ACC112 (cell line): Measurements from ENCODE around the gene MANSC4.
"Not testable (repeated sequence)": the region's sequence is repeated elsewhere in the genome, so short reads cannot be mapped to it uniquely, and the experiment has no call there.

Source experiments
- H2AFZ ChIP-seq: fragments of 200-600 bp; sonication (generic); one replicate; pipeline ENCODE4 v1.6.0; 2017; ENCODE audit warnings: antibody characterized with exemption, low read length; ENCODE audit not compliant: unreplicated experiment
- H3K27ac ChIP-seq: fragments of 200-600 bp; sonication (generic); 2 replicates; pipeline ENCODE4 v1.5.1; 2014; ENCODE audit warnings: low read depth, mild to moderate bottlenecking, antibody characterized with exemption, low read length, moderate library complexity
- H3K27me3 ChIP-seq: fragments of 200-600 bp; sonication (generic); 2 replicates; pipeline ENCODE4 v1.6.1; 2014; ENCODE audit warnings: mild to moderate bottlenecking, antibody characterized with exemption, low read length, moderate library complexity, mixed read lengths; ENCODE audit not compliant: insufficient read depth
- H3K36me3 ChIP-seq: fragments of 200-600 bp; sonication (generic); 2 replicates; pipeline ENCODE4 v1.6.1; 2016; ENCODE audit warnings: mild to moderate bottlenecking, antibody characterized with exemption, low read length, moderate library complexity, mixed read lengths; ENCODE audit not compliant: insufficient read depth
- H3K4me1 ChIP-seq: fragments of 200-600 bp; sonication (generic); one replicate; pipeline ENCODE4 v1.6.1; 2016; ENCODE audit warnings: low read length, mixed read lengths; ENCODE audit not compliant: insufficient read depth, unreplicated experiment, control insufficient read depth
- H3K4me3 ChIP-seq: fragments of 200-600 bp; sonication (generic); 2 replicates; pipeline ENCODE4 v1.5.1; 2014; ENCODE audit warnings: mild to moderate bottlenecking, low read depth, low read length
- H3K79me2 ChIP-seq: fragments of 200-600 bp; sonication (generic); one replicate; pipeline ENCODE4 v1.6.0; 2016; ENCODE audit warnings: low read length; ENCODE audit not compliant: control insufficient read depth, unreplicated experiment, insufficient read depth

MANSC4 gene

DNA sequence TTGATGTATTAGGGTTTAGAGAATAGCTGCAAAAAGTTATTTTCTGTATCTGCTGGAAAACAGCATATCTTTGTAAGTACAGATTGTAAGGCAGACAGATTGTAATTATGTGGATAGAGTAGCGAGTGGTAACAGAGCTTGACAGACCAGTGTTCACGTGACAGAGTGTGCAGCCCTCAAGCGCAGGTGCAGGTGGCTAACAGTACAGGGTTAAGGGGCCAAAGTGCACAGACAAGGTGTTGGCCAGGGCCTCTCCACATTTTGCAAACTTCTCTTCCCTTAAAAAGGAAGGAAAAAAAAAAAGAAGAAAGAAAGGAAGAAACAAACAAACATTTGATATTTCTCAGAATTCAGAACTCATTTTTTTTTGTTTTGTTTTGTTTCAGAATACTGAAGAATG lies 25.2 kb downstream of the MANSC4 start:
- H3K4me1 ChIP-seq, result no peaks in the 10 kb centered on the region
- H3K79me2 ChIP-seq, result peaks cover 1% of the 10 kb centered on the region
- no peak overlapping the region for H3K27ac ChIP-seq
- no peaks in the 10 kb centered on the region for H3K27me3 ChIP-seq
- H3K36me3 ChIP-seq, result peaks cover 13% of the 10 kb centered on the region; the same call in 1 of the 2 replicates
- no peak overlapping the region for H3K4me3 ChIP-seq
- no peak overlapping the region for H2AFZ ChIP-seq

GRCh38 chr12:27751386-27752047 lies 28.5 kb downstream of the MANSC4 start:
- H2AFZ ChIP-seq, result no peak overlapping the region
- H3K27ac ChIP-seq, result no peak overlapping the region
- H3K79me2 ChIP-seq, result peaks cover 3% of the 10 kb centered on the region
- H3K36me3 ChIP-seq, result peaks cover 19% of the 10 kb centered on the region; the same call in 1 of the 2 replicates
- H3K27me3 ChIP-seq, result no peaks in the 10 kb centered on the region
- no peak overlapping the region for H3K4me3 ChIP-seq
- peaks cover 19% of the 10 kb centered on the region for H3K4me1 ChIP-seq

DNA sequence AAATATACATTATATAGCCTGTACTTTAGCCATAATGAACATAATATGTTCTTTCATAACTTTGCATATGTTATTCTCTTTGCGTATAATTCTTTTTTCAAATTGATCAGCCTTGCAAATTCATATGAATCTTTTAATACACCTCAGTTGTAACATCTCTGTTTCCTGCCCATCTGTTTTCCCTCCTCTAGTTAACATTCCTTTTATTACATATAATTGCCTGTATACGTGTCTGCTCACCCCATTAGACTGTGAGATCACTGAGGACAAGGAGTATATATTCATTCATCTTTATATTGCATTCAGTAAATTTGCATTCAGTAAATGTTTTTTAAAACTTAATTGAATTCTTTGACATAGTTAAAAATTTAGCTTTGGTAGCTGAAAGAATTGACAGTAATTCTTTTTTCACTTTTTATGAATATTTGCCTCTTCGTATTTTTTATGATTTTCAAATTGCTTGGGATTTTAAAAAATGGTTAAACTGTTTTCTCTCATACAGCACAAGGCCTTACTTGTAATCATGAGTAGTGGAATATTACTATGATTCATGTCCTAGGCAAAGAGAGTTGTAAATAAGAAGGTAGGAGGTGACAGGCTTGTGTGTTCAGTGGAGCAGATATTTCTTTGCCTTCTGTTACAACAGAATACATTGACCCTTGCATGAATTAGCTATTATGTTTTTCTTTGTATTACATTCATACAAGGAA lies 32.8 kb downstream of the MANSC4 start:
- no peaks in the 10 kb centered on the region for H3K27me3 ChIP-seq

DNA sequence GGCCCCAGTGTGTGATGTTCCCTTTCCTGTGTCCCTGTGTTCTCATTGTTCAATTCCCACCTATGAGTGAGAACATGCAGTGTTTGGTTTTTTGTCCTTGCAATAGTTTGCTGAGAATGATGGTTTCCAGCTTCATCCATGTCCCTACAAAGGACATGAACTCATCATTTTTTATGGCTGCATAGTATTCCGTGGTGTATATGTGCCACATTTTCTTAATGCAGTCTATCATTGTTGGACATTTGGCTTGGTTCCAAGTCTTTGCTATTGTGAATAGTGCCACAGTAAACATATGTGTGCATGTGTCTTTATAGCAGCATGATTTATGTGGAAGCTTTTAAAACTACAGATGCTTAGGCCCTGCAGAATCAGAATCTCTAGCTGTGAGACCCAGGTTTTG lies 34.3 kb downstream of the MANSC4 start:
- not testable (repeated sequence) for H3K79me2 ChIP-seq, H3K4me3 ChIP-seq, H3K27ac ChIP-seq, H3K27me3 ChIP-seq, H2AFZ ChIP-seq
- Histone ChIP-seq H3K36me3 (peaks cover 23% of the 10 kb centered on the region; the same call in 1 of the 2 replicates), H3K4me1 (peaks cover 24% of the 10 kb centered on the region)

More for the DNA sequence above, 32.8 kb downstream of the MANSC4 start:
- H2AFZ ChIP-seq, result no peak overlapping the region
- peak overlapping the region; percentile 23; the same call in 1 of the 2 replicates for H3K4me3 ChIP-seq
- peaks cover 24% of the 10 kb centered on the region for H3K4me1 ChIP-seq
- peaks cover 6% of the 10 kb centered on the region for H3K79me2 ChIP-seq
- H3K27ac ChIP-seq, result peak overlapping the region; percentile 95
- H3K36me3 ChIP-seq, result 0 out of 2 replicates have a peak, but pooled peaks cover 19% of the 10 kb centered on the region

GRCh38 chr12:27743601-27744000 lies 36.4 kb downstream of the MANSC4 start:
- Histone ChIP-seq H3K36me3 (peaks cover 16% of the 10 kb centered on the region; the same call in 1 of the 2 replicates), H3K4me3 (no peak overlapping the region), H3K79me2 (peaks cover 3% of the 10 kb centered on the region), H3K27ac (no peak overlapping the region), H3K27me3 (no peaks in the 10 kb centered on the region), H2AFZ (no peak overlapping the region), H3K4me1 (peaks cover 21% of the 10 kb centered on the region)

GRCh38 chr12:27734321-27734720 lies 45.7 kb downstream of the MANSC4 start:
- H3K79me2 ChIP-seq, H3K27ac ChIP-seq, H3K4me3 ChIP-seq, H2AFZ ChIP-seq, H3K4me1 ChIP-seq, H3K27me3 ChIP-seq: not testable (repeated sequence)
- H3K36me3 ChIP-seq, result peaks cover 21% of the 10 kb centered on the region

- H2AFZ ChIP-seq, result no peak overlapping the region
- no peaks in the 10 kb centered on the region for H3K79me2 ChIP-seq
Measured at GRCh38 chr12:27733791-27734190, 46.2 kb downstream of the MANSC4 start.

GRCh38 chr12:27733052-27733656 lies 46.9 kb downstream of the MANSC4 start:
- Histone ChIP-seq H3K36me3 (peaks cover 21% of the 10 kb centered on the region), H2AFZ (no peak overlapping the region), H3K27ac (no peak overlapping the region), H3K4me1 (no peaks in the 10 kb centered on the region), H3K79me2 (no peaks in the 10 kb centered on the region), H3K4me3 (no peak overlapping the region), H3K27me3 (no peaks in the 10 kb centered on the region)

More at GRCh38 chr12:27733791-27734190, 46.2 kb downstream of the MANSC4 start:
- no peaks in the 10 kb centered on the region for H3K27me3 ChIP-seq
- H3K4me1 ChIP-seq, result no peaks in the 10 kb centered on the region
- no peak overlapping the region for H3K4me3 ChIP-seq
- no peak overlapping the region for H3K27ac ChIP-seq
- H3K36me3 ChIP-seq, result peaks cover 21% of the 10 kb centered on the region

DNA sequence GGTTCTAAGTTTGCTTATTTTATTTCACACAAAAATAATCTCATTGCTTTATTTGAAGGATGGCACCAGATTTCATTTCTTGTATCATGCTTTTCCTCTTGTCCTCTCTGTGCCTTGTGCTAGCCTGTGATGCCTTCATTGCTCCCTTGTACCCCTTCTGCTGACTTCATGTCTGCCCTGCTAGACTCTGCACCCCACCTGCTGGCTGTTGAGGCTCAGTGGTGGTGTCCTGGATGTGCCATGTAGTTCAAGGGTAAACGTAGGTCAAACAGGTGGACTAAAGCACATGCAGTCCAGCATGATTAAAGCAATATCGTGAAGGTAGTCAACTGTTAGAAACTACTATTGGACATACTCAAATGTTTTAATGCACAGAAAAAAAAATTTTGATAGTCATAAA lies 47.8 kb downstream of the MANSC4 start:
- H3K27ac ChIP-seq, result no peak overlapping the region
- no peak overlapping the region for H2AFZ ChIP-seq
- no peaks in the 10 kb centered on the region for H3K79me2 ChIP-seq
- H3K4me3 ChIP-seq, result no peak overlapping the region
- H3K4me1 ChIP-seq, result no peaks in the 10 kb centered on the region
- no peaks in the 10 kb centered on the region for H3K27me3 ChIP-seq
- H3K36me3 ChIP-seq, result peaks cover 16% of the 10 kb centered on the region

DNA sequence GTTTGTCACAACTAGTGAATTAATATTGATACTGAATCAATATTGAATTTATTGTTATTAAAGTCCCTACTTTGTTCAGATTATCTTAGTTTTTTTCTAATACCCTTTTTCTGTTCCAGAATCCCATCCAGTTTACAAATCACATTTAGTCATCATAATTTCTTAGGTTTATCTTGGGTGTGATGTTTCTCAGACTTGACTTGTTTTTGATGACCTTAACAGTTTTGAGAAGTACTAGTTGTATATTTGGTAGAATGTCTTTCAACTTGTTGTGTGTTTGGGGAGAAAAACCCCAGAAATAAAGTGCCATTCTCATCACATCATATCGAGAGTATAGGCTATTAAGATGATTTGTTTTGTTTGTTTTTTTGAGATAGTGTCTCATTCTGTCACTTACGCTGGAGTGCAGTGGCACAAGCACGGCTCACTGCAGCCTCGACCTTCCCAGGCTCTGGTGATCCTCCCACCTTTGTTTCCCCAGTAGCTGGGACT lies 49.9 kb downstream of the MANSC4 start:
- H3K27ac ChIP-seq, result no peak overlapping the region
- H3K27me3 ChIP-seq, result no peaks in the 10 kb centered on the region
- no peak overlapping the region for H3K4me3 ChIP-seq
- H3K36me3 ChIP-seq, result peaks cover 20% of the 10 kb centered on the region
- H3K4me1 ChIP-seq, result no peaks in the 10 kb centered on the region
- H3K79me2 ChIP-seq, result peaks cover 4% of the 10 kb centered on the region
- H2AFZ ChIP-seq, result no peak overlapping the region
